ENCODE measurements around the gene NELL2.

NELL2 gene

GRCh38 chr12:44542716-44543115 is 333.4 kb downstream of the NELL2 start:
- no peak for DNase-seq (ENCODE audit: low read depth in 2 of 2)

- no peak for DNase-seq (ENCODE audit: low read depth in 2 of 2)
Measured at GRCh38 chr12:44537354-44537753, 338.8 kb downstream of the NELL2 start.

GRCh38 chr12:44532940-44533339 is 343.2 kb downstream of the NELL2 start:
- DNase-seq (ENCODE audit: low read depth in 2 of 2): no peak

- DNase-seq (ENCODE audit: low read depth in 2 of 2): no peak
Measured at GRCh38 chr12:44531320-44531971, 344.7 kb downstream of the NELL2 start.

GRCh38 chr12:44526655-44527182 is 349.4 kb downstream of the NELL2 start:
- DNase-seq (ENCODE audit: low read depth in 2 of 2): no peak

- no peak for DNase-seq (ENCODE audit: low read depth in 2 of 2)
Measured at GRCh38 chr12:44525806-44526654, 350.1 kb downstream of the NELL2 start.

- DNase-seq (ENCODE audit: low read depth in 2 of 2): no peak
Measured at GRCh38 chr12:44523828-44524227, 352.3 kb downstream of the NELL2 start.

GRCh38 chr12:44521702-44522101 is 354.4 kb downstream of the NELL2 start:
- DNase-seq (ENCODE audit: low read depth in 2 of 2): no peak

GRCh38 chr12:44519931-44520330 is 356.2 kb downstream of the NELL2 start:
- DNase-seq (ENCODE audit: low read depth in 2 of 2): no peak

- no peak for DNase-seq (ENCODE audit: low read depth in 2 of 2)
Measured at GRCh38 chr12:44511289-44511688, 364.8 kb downstream of the NELL2 start.

- no peak for DNase-seq (ENCODE audit: low read depth in 2 of 2)
Measured at GRCh38 chr12:44510510-44510909, 365.6 kb downstream of the NELL2 start.

GRCh38 chr12:44510076-44510475 is 366.0 kb downstream of the NELL2 start:
- DNase-seq (ENCODE audit: low read depth in 2 of 2): no peak

GRCh38 chr12:44509471-44509870 is 366.6 kb downstream of the NELL2 start:
- no peak for DNase-seq (ENCODE audit: low read depth in 2 of 2)

GRCh38 chr12:44507461-44507860 is 368.7 kb downstream of the NELL2 start:
- no peak for DNase-seq (ENCODE audit: low read depth in 2 of 2)

GRCh38 chr12:44504799-44505198 is 371.3 kb downstream of the NELL2 start:
- DNase-seq (ENCODE audit: low read depth in 2 of 2): no peak

GRCh38 chr12:44503329-44503728 is 372.8 kb downstream of the NELL2 start:
- no peak for DNase-seq (ENCODE audit: low read depth in 2 of 2)

- no peak for DNase-seq (ENCODE audit: low read depth in 2 of 2)
Measured at GRCh38 chr12:44502681-44503080, 373.4 kb downstream of the NELL2 start.

GRCh38 chr12:44500423-44500822 is 375.7 kb downstream of the NELL2 start:
- DNase-seq (ENCODE audit: low read depth in 2 of 2): no peak

- no peak for DNase-seq (ENCODE audit: low read depth in 2 of 2)
Measured at GRCh38 chr12:44497044-44497443, 379.1 kb downstream of the NELL2 start.

- no peak for DNase-seq (ENCODE audit: low read depth in 2 of 2)
Measured at GRCh38 chr12:44490181-44490580, 385.9 kb downstream of the NELL2 start.

GRCh38 chr12:44488180-44488579 is 387.9 kb downstream of the NELL2 start:
- DNase-seq (ENCODE audit: low read depth in 2 of 2): no peak

- DNase-seq (ENCODE audit: low read depth in 2 of 2): no peak
Measured at GRCh38 chr12:44484862-44485261, 391.3 kb downstream of the NELL2 start.
